Panc1 (cell line): ENCODE data around the gene PFN1.

ENCODE experiments used
- CTCF ChIP-seq: fragments of 450-650 bp; IDR thresholded peaks from 2 replicates; pipeline ENCODE4 v1.5.1; 2017; ENCODE audit warnings: mild to moderate bottlenecking
- POLR2AphosphoS5 ChIP-seq: IDR thresholded peaks from 2 replicates; pipeline ENCODE4 v1.6.1; 2012; ENCODE audit warnings: mild to moderate bottlenecking, low read depth, low read length, moderate library complexity
- REST ChIP-seq, 2 experiments: IDR thresholded peaks; 2 replicates each; pipeline ENCODE4 v1.6.1; 2011 to 2012; ENCODE audit warnings: low read depth in 2 of 2, control low read depth in 1 of 2, low read length in 1 of 2, mild to moderate bottlenecking in 1 of 2, moderate library complexity in 1 of 2; ENCODE audit not compliant: insufficient read depth in 1 of 2
- SIN3A ChIP-seq: IDR thresholded peaks from 2 replicates; pipeline ENCODE4 v1.6.1; 2012; ENCODE audit warnings: low read depth, mild to moderate bottlenecking, low read length, moderate library complexity, borderline replicate concordance; ENCODE audit not compliant: insufficient read depth

- no peak for TF ChIP-seq CTCF
- TF ChIP-seq POLR2AphosphoS5, result no peak
- no peak for TF ChIP-seq SIN3A
- no peak for TF ChIP-seq REST (IDR thresholded peaks at IDR 0.05; ENCODE audit: insufficient read depth in 1 of 2, low read depth in 2 of 2, low read length in 1 of 2)
These were observed 25.9 kb upstream of the PFN1 start for GRCh38 chr17:4974115-4974670.
